ENCODE measurements around the gene FMO1. TPM values are rescaled to one million over a fixed set of nuclear protein-coding genes. Genes with fewer than 3 reads are reported as not detected.
"Not testable (repeated sequence)": the region's sequence is repeated elsewhere in the genome, so short reads cannot be mapped to it uniquely, and the experiment has no call there.

The FMO1 gene
- polyA plus RNA-seq, 3 donors, result 1.2 to 15.5 (median 2.4) TPM

DNA sequence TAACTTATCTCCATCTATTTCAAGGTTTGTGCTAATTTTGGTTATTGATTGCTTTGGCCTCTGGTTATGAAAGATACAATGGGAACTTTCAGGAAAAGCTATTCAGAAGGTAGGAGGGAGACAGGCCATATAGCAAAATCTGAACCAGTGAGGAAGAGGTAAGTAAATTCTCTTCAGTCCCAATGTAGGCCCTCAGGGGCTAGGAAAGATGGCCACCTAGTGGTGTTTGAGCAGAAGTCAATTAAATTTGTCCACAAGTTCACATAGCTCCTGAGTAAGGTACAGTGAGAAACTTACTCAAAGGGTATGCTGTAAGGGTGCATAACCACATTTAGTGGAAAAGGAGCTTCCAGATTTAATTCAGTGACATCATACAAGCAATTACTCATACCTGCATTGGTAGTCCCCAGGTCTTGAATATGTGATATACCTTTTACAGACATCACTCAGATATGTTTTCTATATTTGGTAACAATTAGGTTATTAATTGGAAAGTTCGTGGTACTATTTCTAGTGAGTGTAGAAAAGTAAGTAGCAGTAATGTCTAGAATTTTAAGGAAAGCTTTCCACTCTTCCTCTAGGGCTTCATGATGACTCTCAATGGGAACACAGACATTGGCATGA lies 21.4 kb upstream of the FMO1 start:
- WGBS, 3 donors, result 62 to 78% (median 73%) methylated on average over 1 of the region's 1 CpG
- no peak overlapping the region for H3K27ac ChIP-seq (ENCODE audit: low read depth, low read length)

DNA sequence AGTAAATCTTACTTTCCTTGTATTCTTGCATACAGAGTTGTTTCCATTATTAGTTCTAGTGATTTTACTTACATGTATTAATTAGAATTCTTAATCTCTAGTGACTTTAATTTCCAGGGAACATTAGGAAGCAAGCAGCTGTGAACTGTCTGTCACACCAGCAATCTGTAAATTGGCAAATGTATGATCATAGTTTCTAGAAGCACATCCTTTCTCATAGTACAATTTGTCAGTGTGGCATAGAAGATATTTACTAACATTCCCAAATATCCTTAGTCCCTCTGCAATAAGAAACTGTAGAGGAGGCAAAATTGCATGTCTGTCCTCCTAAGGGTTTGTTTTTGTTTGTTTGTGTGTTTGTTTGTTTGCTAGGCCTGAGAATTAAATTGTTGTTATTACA lies 17.0 kb upstream of the FMO1 start:
- no peak overlapping the region for H3K27ac ChIP-seq (ENCODE audit: low read depth, low read length)

DNA sequence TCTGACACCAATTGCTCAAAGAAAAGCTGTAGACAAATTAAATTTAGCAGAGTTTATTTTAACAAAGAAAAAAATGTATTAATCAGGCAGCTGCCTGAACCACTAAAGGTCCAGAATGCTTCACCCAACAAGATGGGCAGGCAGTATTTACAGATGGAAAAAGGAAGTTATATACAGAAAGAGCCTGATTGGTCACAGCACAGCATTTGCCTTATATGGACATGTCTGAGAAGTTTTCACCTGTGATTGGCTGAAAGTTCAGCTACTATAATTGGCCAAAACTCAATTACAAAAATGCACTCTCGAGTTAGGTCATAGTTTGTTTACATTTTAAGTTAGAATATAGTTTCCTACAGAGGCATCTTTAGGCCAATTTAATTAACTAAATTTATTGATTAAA lies 15.1 kb upstream of the FMO1 start:
- no peak overlapping the region for H3K27ac ChIP-seq (ENCODE audit: low read depth, low read length)
- 86 to 98% (median 94%) methylated on average over 1 of the region's 1 CpG for WGBS, 3 donors

DNA sequence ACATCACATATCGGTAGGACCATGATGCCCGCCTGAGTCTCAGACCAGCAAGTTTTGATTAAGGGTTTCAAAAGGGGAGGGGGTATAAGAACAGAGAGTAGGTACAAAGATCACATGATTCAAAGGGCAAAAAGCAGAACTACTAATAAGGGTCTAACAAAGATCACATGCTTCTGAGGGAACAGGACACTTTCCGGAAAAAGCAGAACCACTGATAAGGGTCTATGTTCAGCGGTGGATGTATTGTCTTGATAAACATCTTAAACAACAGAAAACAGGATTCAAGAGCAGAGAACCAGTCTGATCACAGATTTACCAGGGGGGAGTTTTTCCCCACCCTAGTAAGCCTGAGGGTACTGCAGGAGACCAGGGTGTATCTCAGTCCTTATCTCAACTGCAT lies 12.1 kb upstream of the FMO1 start:
- H3K27ac ChIP-seq (ENCODE audit: low read depth, low read length), result not testable (repeated sequence)
- WGBS, 3 donors, result 78 to 94% (median 86%) methylated on average over 4 of the region's 4 CpGs

DNA sequence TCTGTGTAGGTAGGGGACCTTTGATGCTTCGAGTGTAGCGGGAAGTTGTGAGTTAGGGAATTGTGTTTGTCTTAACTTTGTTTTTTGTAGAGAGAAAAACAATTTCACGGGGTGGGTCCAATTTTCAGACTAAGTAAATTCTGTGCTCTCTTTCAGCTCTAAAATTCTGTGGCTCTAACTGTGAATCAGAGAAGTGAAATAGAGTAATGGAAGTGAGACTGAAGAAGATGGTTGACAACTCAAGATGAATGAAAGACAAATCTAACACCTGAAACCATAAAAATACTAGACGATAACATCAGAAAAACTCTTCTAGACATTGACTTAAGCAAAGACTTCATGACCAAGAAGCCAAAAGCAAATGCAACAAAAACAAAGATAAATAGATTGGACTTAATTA lies 4.4 kb upstream of the FMO1 start:
- no peak overlapping the region for H3K27ac ChIP-seq (ENCODE audit: low read depth, low read length)
- 79 to 88% (median 87%) methylated on average over 4 of the region's 4 CpGs for whole genome bisulfite sequencing, 3 donors

DNA sequence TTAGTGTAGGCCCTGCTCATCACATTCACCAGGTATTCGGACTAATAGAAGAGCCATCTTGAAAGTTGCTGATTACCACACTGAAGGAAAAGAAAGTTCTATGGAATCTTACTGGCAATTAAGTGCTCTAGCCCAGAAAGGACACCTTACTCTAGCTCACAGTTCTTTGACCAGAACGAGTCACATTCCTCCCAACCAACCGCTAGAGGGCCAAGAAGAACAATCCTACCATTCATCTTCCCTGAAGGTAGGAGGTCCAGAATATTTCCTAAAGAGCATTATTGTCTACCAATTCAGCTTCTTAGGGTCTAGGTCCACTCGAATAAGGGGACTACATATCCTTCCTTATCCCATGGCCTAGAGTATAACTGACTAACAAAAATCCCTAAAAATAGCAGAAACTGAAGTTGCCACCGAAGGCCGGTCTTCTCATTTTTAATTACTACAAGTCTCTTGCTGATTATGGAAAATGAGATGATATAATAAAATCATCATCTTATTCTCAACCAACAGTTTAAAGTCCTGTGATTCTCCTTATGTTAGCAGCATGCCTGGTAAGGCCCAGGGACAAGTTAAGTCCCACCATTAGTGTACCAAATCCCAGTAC lies 2.7 kb upstream of the FMO1 start:
- H3K27ac ChIP-seq (ENCODE audit: low read depth, low read length), result no peak overlapping the region
- WGBS, 3 donors, result 34 to 40% (median 38%) methylated on average over 6 of the region's 6 CpGs

DNA sequence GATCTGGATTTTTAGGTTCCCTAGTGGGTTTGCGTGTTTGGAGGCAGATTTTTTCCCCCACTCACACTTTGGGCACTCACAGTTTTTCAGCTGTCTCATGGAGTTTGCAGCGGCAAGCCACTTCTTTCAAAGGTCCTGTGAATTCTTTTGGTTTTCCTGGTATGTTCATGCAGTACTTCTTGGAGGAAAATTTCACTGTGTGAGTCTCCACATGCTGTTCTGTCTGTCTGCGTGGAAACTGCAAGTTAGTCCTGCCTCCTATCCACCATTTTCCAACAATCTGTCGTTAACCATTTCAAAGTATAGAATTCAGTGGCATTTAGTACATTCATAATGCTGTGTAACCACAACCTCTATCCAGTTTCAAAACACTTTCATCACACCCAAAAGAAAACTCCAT lies 793 bp upstream of the FMO1 start:
- WGBS, 3 donors, result 85 to 91% (median 91%) methylated on average over 4 of the region's 4 CpGs
- no peak overlapping the region for H3K27ac ChIP-seq (ENCODE audit: low read depth, low read length)

DNA sequence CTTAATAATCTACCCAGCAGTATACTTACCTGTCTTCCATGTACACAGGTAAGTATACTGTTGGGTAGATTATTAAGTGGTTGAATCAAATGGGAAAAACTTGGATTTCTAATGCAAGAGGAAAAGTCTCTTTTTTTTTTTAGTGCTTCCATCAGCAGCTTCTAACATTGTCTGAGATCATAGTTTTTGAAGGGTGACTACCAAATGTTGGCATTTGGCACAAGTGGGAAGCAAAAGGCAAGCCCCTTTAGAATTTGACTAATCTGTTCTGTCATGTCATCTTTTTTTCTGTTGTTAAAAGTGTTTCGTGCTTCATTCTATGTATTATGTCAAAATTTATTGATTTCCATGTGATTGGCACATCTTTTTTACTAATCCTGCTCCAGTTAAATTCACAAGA lies 547 bp downstream of the FMO1 start:
- 0 to 95% (median 92%) methylated on average over 1 of the region's 1 CpG for WGBS, 3 donors
- no peak overlapping the region for H3K27ac ChIP-seq (ENCODE audit: low read depth, low read length)

DNA sequence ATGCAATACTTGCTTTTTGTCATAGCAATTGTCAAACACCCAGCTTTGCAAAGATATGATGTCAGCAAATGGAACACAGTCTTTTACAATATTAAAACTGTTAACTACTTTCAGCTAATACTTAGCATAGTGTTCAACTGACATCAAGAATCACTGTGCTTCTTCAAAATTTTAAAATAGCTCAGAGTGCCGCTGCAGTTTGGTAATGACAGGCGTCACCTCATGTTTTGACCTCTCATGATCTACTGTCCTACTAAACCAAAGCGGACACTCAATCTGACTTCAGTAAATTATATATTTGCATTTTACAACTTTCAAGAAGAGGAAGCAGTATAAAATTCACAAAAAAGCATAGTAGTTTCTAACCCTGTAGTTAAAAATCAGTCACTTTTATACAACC lies 2.0 kb downstream of the FMO1 start:
- H3K27ac ChIP-seq (ENCODE audit: low read depth, low read length), result no peak overlapping the region
- WGBS, 3 donors, result 85 to 93% (median 87%) methylated on average over 3 of the region's 3 CpGs

DNA sequence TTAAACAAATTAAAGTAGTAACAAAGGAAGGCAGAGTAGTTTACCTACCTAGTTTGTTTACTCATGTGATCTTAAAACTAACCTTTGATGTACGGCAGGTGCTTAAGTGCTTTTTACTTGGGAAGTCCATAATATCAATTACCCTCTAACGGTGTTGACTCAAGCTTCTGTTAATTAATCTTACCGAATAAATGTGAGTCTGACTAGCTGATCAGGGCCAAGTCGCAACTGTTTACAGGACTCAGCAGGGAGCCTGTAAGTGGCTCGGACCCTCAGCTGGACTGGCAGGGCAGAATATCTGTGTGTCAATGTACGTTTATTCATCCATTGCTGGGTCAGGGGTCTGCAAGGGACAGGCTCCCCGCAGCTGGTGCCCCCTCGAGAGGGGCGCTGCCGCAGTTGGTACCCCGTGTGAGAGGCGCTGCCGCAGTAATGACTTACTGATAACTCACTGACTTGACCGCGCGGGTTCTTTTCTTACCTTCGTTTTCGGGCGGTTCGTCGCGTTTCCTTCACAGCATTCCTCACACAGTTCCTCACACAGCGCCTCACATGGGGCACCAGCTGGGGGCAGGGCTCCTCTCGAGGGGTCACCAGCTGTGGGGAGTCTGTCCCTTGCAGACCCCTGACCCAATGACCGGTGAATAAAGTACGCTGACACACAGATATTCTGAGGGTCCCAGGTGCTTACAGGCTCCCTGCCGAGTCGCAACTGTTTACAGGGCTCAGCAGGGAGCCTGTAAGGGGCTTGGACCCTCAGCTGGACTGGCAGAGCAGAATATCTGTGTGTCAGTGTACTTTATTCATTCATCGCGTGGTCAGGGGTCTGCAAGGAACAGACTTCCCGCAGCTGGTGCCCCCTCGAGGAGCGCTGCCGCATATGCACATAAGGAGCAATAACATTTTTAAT lies 3.0 kb downstream of the FMO1 start:
- H3K27ac ChIP-seq (ENCODE audit: low read depth, low read length), result no peak overlapping the region
- 1 to 9% (median 8%) methylated on average over 34 of the region's 34 CpGs for WGBS, 3 donors

DNA sequence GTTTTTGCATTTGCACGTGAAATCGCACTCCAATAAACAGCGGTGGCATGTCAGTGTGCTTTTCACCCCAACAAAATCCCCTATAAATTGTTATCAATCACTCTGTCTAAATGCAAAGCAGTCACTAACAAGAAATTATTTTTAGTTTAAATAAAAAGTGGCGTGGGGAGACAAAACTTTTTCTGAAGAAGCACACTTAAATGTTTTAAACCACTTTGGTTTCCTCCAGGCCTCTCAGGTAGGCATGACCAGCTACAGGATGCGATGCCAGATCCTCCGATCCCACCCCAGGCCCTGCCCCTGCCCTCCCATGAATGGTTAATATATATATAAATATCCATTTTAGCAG lies 3.6 kb downstream of the FMO1 start:
- H3K27ac ChIP-seq (ENCODE audit: low read depth, low read length), result no peak overlapping the region
- WGBS, 3 donors, result 36 to 38% (median 37%) methylated on average over 6 of the region's 6 CpGs

DNA sequence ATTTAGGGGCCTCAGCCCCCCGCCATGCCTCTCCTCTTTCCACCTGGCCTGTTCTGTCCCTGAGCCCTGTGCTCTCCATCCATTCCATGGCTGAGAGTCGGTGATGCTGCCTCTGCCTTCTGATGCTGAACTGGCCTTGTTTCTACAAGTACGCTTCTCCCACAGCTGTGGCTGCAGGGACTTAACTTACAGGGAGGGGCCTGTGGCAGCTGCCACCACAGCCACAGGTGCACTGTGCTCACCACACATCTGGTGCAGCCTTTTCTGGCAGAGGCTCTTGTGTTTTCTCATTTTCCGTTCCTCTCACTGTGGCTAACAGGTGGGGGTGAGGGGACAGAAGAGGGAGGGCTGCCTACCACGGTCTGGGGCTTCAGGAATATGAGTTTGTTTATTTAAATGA lies 4.2 kb downstream of the FMO1 start:
- no peak overlapping the region for H3K27ac ChIP-seq (ENCODE audit: low read depth, low read length)
- WGBS, 3 donors, result 69 to 80% (median 79%) methylated on average over 5 of the region's 5 CpGs

DNA sequence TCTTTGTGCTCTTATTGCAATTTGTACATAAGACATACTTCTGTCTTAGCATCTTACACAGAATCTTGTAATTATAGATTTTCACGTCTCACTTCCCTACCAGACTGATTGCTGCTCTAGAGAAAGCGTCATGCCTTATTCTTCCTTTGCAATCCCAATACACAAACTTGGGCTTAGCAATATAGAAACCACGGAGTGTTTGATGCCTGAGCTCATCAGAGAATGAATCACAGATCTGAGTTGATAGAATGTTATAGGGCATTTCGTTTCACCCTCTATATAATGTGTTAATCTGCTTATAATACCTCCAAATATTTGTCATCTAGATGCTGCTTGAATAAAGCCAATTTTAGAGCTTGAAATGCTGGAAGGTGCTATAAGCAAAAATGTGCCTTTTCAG lies 6.6 kb downstream of the FMO1 start:
- 68 to 84% (median 79%) methylated on average over 4 of the region's 4 CpGs for WGBS, 3 donors
- H3K27ac ChIP-seq (ENCODE audit: low read depth, low read length), result no peak overlapping the region

DNA sequence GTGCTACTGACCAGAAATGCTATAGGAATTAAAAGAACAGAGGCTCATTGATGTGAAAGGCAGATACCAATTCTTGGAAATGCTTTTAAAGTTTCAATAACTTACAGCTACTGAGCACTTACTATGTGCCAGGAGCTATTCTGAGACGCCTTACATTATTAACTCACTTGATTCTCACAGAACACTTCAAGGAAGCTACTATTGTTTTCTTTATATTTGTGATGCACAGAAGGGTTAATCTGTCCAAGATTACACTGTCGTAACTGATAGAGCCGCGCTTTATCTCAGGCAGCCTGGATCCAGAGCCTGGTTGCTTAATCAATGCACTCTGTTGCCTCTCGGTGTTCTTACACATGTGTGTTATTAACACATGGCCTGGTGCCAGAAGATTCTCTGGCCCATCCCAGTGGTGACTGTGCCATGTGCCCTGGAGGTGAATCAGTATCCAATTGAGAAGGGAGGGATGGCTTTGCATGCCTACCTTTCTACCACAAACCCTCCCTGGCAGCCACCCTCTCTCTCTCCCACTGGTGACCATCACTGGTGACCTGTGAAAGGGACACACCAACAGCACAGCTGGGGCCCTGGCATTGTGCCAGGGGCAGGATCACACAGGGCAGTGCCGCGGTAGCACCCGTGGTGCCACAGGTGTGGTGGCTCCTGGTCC lies 8.8 kb downstream of the FMO1 start:
- 18 to 59% (median 48%) methylated on average over 8 of the region's 8 CpGs for WGBS, 3 donors

DNA sequence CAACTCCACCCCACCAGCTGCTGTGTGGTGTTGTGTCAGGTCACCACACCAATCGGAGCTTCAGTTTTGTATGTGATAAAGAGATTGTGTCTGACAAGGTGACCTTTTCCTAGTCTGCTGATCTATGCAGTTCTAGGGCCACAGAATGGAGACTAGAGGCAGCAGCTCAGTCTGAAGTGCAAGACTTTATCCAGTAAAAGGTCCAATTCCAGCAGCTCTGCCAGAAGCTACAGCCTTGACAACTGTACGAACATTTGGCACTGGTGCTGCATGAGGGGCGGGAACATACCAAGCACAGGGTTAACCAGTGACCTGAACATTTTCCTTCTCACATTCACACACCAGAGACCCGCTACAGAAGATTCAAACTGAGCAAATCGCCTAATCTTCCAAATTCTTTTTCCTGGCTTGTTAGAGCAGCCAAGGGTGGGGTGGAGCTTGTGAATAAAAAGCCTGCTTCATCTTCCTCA lies 9.3 kb downstream of the FMO1 start:
- no peak overlapping the region for H3K27ac ChIP-seq (ENCODE audit: low read depth, low read length)
- WGBS, 3 donors, result 46 to 55% (median 49%) methylated on average over 5 of the region's 5 CpGs

More for the DNA sequence above, 8.8 kb downstream of the FMO1 start:
- H3K27ac ChIP-seq (ENCODE audit: low read depth, low read length), result no peak overlapping the region

DNA sequence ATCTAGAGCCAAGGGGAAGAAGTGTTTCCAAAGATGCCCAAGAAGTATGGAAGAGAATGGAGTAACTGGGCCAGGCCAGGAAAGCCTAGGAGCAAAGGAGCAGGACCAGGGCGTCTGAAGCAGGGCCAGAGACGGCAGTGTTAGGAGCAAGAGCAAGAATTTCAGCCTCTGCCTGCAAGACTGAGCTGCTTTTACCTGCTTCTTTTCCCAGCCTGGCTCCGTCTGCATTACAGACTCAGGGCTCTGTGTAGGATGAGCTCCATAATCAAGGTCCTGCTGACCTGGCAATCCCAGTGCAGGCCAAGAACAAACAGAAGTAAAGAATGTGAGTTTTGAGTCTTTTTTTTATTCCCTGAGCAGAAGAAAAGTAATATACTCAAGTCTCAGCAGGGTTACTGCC lies 10.1 kb downstream of the FMO1 start:
- 59 to 84% (median 64%) methylated on average over 3 of the region's 3 CpGs for WGBS, 3 donors
- no peak overlapping the region for H3K27ac ChIP-seq (ENCODE audit: low read depth, low read length)

DNA sequence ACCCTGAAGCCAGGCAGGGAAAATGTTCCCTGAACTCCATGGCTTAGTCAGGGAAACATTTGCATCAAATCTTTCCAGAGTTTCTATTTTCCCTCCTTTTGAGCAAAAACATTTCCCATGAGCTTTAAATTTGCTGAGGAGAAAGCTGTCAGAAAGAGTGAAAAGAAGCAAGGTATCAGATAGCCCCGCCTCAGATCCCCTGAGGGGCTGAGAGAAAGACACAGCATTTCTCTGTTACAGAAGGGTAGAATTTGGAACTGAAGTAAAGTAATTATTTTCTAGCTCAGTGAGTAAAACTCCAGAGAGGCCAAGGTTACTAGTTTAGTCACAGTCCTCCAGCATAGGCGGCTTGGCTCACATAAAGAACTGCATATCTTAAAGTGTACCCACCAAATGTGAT lies 10.6 kb downstream of the FMO1 start:
- 65 to 82% (median 69%) methylated on average over 2 of the region's 2 CpGs for WGBS, 3 donors
- no peak overlapping the region for H3K27ac ChIP-seq (ENCODE audit: low read depth, low read length)

DNA sequence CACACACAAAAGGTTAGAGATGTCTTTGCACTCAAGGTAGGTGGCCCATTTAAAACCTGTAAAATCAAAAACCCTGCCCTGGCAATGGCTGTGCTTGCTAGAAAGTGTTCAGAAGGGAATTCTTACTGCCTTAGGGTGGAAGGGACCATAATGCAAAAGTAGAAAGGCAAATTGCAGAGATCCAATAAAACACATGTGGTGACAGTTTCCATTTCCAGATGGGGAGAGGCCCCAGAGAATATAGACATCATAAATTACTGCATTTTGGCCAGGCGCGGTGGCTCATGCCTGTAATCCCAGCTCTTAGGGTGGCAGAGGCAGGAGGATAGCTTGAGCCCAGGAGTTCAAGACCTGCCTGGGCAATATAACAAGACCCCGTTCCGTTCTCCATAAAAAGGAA lies 13.0 kb downstream of the FMO1 start:
- no peak overlapping the region for H3K27ac ChIP-seq (ENCODE audit: low read depth, low read length)
- WGBS, 3 donors, result 81 to 86% (median 83%) methylated on average over 4 of the region's 4 CpGs

DNA sequence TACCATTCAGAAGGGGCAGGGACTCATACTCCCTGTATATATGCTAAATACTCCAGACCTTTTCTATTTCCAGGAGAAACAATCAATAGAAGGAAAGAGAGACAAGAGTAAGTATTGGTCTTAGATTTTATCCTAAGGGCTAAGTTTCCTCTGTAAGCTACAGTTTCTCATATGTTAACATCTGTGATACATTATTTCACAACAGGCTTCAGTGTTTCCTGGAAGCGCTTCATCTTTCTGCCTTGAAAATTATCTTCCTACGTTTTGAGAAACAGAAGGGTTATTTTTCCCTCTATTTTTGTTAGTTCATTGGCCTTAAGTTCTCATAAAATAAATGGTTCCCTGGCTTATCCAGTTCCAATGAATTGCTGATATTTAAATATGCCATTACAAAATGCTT lies 15.6 kb downstream of the FMO1 start:
- H3K27ac ChIP-seq (ENCODE audit: low read depth, low read length), result no peak overlapping the region
- WGBS, 3 donors, result 34 to 82% (median 37%) methylated on average over 2 of the region's 2 CpGs

Measured in adipose tissue (tissue), 3 donors.